SK-N-DZ (cell line): ENCODE measurements around the gene GALNT10.

Experiments
- DNase-seq: peaks from one replicate; pipeline ENCODE4 v3.0.0-alpha.2; 2015; ENCODE audit warnings: low spot score

GALNT10 gene

GRCh38 chr5:154234551-154234950 lies 44.0 kb downstream of the GALNT10 start:
- DNase-seq, result peak; percentile 13

- no peak for DNase-seq
Observed at GRCh38 chr5:154236011-154236410, 45.5 kb downstream of the GALNT10 start.

- no peak for DNase-seq
Observed at GRCh38 chr5:154236536-154237375, 46.2 kb downstream of the GALNT10 start.

GRCh38 chr5:154237376-154237743 lies 46.8 kb downstream of the GALNT10 start:
- DNase-seq, result no peak

- no peak for DNase-seq
Observed at GRCh38 chr5:154237946-154238345, 47.4 kb downstream of the GALNT10 start.

- peak; percentile 20 for DNase-seq
Observed at GRCh38 chr5:154238776-154239481, 48.4 kb downstream of the GALNT10 start.

- DNase-seq, result no peak
Observed at GRCh38 chr5:154240595-154240994, 50.1 kb downstream of the GALNT10 start.

- DNase-seq, result no peak
Observed at GRCh38 chr5:154241021-154241420, 50.5 kb downstream of the GALNT10 start.

- no peak for DNase-seq
Observed at GRCh38 chr5:154242442-154242841, 51.9 kb downstream of the GALNT10 start.

- DNase-seq, result peak; percentile 22
Observed at GRCh38 chr5:154242964-154243376, 52.4 kb downstream of the GALNT10 start.

- no peak for DNase-seq
Observed at GRCh38 chr5:154243736-154244135, 53.2 kb downstream of the GALNT10 start.

GRCh38 chr5:154244476-154244875 lies 53.9 kb downstream of the GALNT10 start:
- no peak for DNase-seq

GRCh38 chr5:154248691-154249090 lies 58.2 kb downstream of the GALNT10 start:
- no peak for DNase-seq

GRCh38 chr5:154249826-154250225 lies 59.3 kb downstream of the GALNT10 start:
- no peak for DNase-seq

- DNase-seq, result no peak
Observed at GRCh38 chr5:154251529-154251928, 61.0 kb downstream of the GALNT10 start.

- DNase-seq, result no peak
Observed at GRCh38 chr5:154253807-154254206, 63.3 kb downstream of the GALNT10 start.

- no peak for DNase-seq
Observed at GRCh38 chr5:154254896-154255295, 64.4 kb downstream of the GALNT10 start.

- no peak for DNase-seq
Observed at GRCh38 chr5:154257046-154257445, 66.5 kb downstream of the GALNT10 start.

- DNase-seq, result no peak
Observed at GRCh38 chr5:154258531-154259217, 68.1 kb downstream of the GALNT10 start.

GRCh38 chr5:154260224-154260927 lies 69.8 kb downstream of the GALNT10 start:
- no peak for DNase-seq

- no peak for DNase-seq
Observed at GRCh38 chr5:154262342-154262741, 71.8 kb downstream of the GALNT10 start.
